ENCODE results near the gene TBC1D3B.
"Not testable (repeated sequence)": the region's sequence is repeated elsewhere in the genome, so short reads cannot be mapped to it uniquely, and the experiment has no call there.

Gene TBC1D3B

GRCh38 chr17:36176536-36176935 lies at the start of gene TBC1D3B:
TSS of gene TBC1D3B (minus strand) at chr17:36176636. CDS start at chr17:36175050, 1,586 bp downstream.
- not testable (repeated sequence) for H3K27me3 ChIP-seq (ENCODE audit: insufficient read depth, low read depth, severe bottlenecking); H3K4me3 ChIP-seq (ENCODE audit: low read depth, low read length); DNase-seq; H3K9me3 ChIP-seq (ENCODE audit: severe bottlenecking); H3K36me3 ChIP-seq; H3K27ac ChIP-seq

GRCh38 chr17:36222967-36223366 lies 46.5 kb upstream of the TBC1D3B start:
- H3K4me3 ChIP-seq (ENCODE audit: low read depth, low read length); H3K27ac ChIP-seq; H3K9me3 ChIP-seq (ENCODE audit: severe bottlenecking); H3K36me3 ChIP-seq; H3K27me3 ChIP-seq (ENCODE audit: insufficient read depth, low read depth, severe bottlenecking); DNase-seq: not testable (repeated sequence)

GRCh38 chr17:36221581-36222100 lies 45.2 kb upstream of the TBC1D3B start:
- not testable (repeated sequence) for H3K36me3 ChIP-seq; H3K27me3 ChIP-seq (ENCODE audit: insufficient read depth, low read depth, severe bottlenecking); DNase-seq; H3K27ac ChIP-seq; H3K4me3 ChIP-seq (ENCODE audit: low read depth, low read length)
- H3K9me3 ChIP-seq (ENCODE audit: severe bottlenecking), result peaks cover 13% of the 10 kb centered on the region

GRCh38 chr17:36220737-36221580 lies 44.5 kb upstream of the TBC1D3B start:
- DNase-seq; H3K4me3 ChIP-seq (ENCODE audit: low read depth, low read length); H3K27me3 ChIP-seq (ENCODE audit: insufficient read depth, low read depth, severe bottlenecking); H3K36me3 ChIP-seq; H3K27ac ChIP-seq: not testable (repeated sequence)
- H3K9me3 ChIP-seq (ENCODE audit: severe bottlenecking), result peaks cover 13% of the 10 kb centered on the region

- H3K4me3 ChIP-seq (ENCODE audit: low read depth, low read length); DNase-seq; H3K36me3 ChIP-seq; H3K27ac ChIP-seq; H3K27me3 ChIP-seq (ENCODE audit: insufficient read depth, low read depth, severe bottlenecking): not testable (repeated sequence)
- peaks cover 13% of the 10 kb centered on the region for H3K9me3 ChIP-seq (ENCODE audit: severe bottlenecking)
Observed at GRCh38 chr17:36219556-36219955, 43.1 kb upstream of the TBC1D3B start.

GRCh38 chr17:36215406-36216308 lies 39.2 kb upstream of the TBC1D3B start:
- H3K4me3 ChIP-seq (ENCODE audit: low read depth, low read length); H3K36me3 ChIP-seq; H3K27ac ChIP-seq; DNase-seq; H3K27me3 ChIP-seq (ENCODE audit: insufficient read depth, low read depth, severe bottlenecking): not testable (repeated sequence)
- peaks cover 13% of the 10 kb centered on the region for H3K9me3 ChIP-seq (ENCODE audit: severe bottlenecking)

GRCh38 chr17:36214918-36215317 lies 38.5 kb upstream of the TBC1D3B start:
- Histone ChIP-seq H3K9me3 (ENCODE audit: severe bottlenecking) (peaks cover 13% of the 10 kb centered on the region), H3K27me3 (ENCODE audit: insufficient read depth, low read depth, severe bottlenecking) (no peaks in the 10 kb centered on the region), H3K27ac (no peak overlapping the region), H3K4me3 (ENCODE audit: low read depth, low read length) (no peak overlapping the region), H3K36me3 (no peaks in the 10 kb centered on the region)
- DNase-seq, result no peak
- TF ChIP-seq CTCF (IDR thresholded peaks at IDR 0.05; ENCODE audit: low read depth, low read length), result no peak

GRCh38 chr17:36213695-36214094 lies 37.3 kb upstream of the TBC1D3B start:
- Histone ChIP-seq H3K27ac (no peak overlapping the region), H3K9me3 (ENCODE audit: severe bottlenecking) (peaks cover 10% of the 10 kb centered on the region), H3K4me3 (ENCODE audit: low read depth, low read length) (no peak overlapping the region), H3K27me3 (ENCODE audit: insufficient read depth, low read depth, severe bottlenecking) (no peaks in the 10 kb centered on the region), H3K36me3 (no peaks in the 10 kb centered on the region)
- no peak for DNase-seq
- no peak for TF ChIP-seq CTCF (IDR thresholded peaks at IDR 0.05; ENCODE audit: low read depth, low read length)

All from WERI-Rb-1 (cell line).